NB4 (cell line): ENCODE measurements around the gene PALM.

Source experiments
- POLR2A ChIP-seq: IDR thresholded peaks from 2 replicates; pipeline ENCODE4 v1.6.1; 2011; ENCODE audit warnings: mild to moderate bottlenecking; ENCODE audit not compliant: insufficient read length; ENCODE audit errors: extremely low read depth
- TF ChIP-seq, protein P1 (sequence below): IDR thresholded peaks from 2 replicates; pipeline ENCODE4 v1.6.1; 2011; ENCODE audit warnings: low read depth, low read length

DNA sequence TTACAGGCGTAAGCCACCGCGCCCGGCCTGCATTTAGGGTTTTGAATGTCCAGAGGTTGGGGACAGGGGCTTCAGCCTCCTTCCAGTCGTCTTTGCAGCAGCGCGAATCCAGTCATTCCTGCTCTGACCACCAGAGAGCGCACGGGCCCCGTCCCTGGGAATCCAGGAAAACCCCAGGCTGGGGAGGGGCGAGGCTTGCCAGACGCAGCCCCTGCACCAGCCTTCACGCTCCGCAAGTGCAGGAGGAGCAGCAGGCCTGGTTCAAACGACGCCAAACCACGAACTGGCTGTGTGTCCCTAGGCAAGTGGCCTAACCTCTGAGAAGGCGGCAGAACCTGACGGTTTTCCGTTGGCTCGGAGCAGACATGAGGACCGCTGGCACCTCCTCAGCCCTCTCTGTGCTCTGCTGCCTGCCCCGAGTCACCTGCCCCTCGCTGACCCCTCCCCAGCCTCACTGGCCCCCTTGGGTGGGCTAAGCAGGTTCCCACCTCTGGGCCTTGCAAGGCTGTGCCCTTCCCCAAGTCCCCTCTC lies 43.8 kb upstream of the PALM start:
- TF ChIP-seq, protein P1, sequence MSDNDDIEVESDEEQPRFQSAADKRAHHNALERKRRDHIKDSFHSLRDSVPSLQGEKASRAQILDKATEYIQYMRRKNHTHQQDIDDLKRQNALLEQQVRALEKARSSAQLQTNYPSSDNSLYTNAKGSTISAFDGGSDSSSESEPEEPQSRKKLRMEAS = peak; percentile 57
- TF ChIP-seq POLR2A = no peak
